Measurements from ENCODE around the gene ANXA2.
A peak's percentile ranks its signal among the peaks of the same experiment; 100 is the strongest.

The ANXA2 gene

DNA sequence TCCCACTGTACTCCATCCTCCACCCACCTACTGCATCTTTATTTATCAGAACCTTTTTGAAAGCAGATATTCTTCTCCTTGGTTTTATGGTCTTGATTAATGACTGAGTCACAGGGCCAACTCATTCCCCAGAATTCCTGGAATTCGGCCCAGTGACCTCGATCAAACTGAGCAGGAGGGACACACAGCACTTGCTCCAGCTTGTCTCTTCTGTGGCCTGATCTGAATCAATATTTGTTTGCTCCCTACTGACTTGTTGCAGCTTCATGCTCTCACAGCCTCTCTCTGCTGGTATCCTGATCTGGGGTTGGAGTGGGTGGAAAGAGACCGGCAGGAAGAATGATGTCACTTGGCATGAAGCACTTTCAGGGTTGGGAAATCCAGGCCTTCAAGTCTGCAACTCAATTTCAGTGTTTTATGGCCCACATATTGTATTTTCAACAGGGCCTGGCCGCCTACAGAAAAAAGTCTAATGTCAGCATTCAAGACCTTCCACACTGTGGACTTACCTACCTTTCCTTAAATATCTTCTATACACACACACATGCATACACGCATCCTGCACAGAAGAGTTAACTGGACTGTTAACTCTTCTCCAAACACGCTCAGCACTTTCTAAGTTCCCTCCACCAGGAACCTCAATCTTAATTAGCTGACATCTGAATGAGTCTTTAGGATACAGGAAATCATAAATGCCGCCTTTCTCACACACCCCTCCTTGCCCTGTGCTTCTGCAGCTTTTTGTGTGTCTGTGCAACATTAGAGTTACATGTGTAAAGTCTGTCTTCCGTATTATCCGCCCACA lies 4.6 kb downstream of the ANXA2 start:
- TF ChIP-seq, protein P1, sequence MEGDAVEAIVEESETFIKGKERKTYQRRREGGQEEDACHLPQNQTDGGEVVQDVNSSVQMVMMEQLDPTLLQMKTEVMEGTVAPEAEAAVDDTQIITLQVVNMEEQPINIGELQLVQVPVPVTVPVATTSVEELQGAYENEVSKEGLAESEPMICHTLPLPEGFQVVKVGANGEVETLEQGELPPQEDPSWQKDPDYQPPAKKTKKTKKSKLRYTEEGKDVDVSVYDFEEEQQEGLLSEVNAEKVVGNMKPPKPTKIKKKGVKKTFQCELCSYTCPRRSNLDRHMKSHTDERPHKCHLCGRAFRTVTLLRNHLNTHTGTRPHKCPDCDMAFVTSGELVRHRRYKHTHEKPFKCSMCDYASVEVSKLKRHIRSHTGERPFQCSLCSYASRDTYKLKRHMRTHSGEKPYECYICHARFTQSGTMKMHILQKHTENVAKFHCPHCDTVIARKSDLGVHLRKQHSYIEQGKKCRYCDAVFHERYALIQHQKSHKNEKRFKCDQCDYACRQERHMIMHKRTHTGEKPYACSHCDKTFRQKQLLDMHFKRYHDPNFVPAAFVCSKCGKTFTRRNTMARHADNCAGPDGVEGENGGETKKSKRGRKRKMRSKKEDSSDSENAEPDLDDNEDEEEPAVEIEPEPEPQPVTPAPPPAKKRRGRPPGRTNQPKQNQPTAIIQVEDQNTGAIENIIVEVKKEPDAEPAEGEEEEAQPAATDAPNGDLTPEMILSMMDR (IDR thresholded peaks at IDR 0.05; ENCODE audit: extremely low read depth, missing control alignments) = no peak
- no peak for DNase-seq (ENCODE audit: low spot score)

DNA sequence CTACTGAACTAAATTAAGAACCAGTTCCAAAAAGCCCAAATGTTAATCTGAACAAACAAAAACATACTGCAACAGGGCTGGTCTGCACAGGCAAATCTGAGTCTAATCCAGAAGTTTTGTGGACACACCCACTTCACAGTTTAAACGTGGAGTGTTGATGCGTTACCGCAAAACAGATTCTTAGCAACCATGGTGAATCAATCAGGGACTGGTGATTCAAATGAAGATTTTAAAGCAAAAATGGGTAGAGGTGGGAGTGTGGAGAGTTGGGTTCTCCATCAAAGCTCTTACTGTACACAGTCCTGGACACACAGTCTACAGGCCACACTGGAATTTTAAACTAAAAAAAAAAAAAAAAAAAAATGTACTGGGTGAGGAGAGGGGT lies 5.2 kb downstream of the ANXA2 start:
- TF ChIP-seq, protein P1 (IDR thresholded peaks at IDR 0.05; ENCODE audit: extremely low read depth, missing control alignments) = no peak
- DNase-seq (ENCODE audit: low spot score) = peak; percentile 28

DNA sequence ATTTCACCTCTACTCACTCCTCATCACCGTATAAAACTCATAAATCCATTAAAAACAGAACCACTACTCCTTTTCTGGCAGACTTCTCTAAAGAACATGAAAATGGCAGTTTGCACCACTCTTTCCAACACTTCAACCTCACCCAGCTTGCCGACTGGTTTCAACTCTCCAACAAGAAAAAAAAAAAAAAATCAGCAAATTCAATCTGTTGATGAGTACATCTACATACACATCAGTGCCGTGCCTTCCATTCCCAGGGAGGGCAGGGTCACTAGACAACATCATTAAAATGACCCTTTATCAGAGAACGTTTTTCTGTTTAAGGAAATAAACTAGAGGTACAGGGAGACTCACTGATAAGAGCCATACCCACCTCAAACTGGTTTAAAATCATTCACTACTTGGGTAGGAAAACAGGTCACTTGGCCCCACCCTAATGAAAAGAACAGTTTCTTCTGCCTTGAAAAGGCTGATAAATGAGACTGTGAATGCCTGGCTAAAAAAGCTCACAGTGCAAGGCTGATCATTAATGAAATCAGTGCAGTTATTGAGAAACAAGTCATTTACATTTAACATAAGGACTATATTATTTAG lies 6.0 kb downstream of the ANXA2 start:
- no peak for DNase-seq (ENCODE audit: low spot score)
- TF ChIP-seq, protein P1 (IDR thresholded peaks at IDR 0.05; ENCODE audit: extremely low read depth, missing control alignments) = no peak

DNA sequence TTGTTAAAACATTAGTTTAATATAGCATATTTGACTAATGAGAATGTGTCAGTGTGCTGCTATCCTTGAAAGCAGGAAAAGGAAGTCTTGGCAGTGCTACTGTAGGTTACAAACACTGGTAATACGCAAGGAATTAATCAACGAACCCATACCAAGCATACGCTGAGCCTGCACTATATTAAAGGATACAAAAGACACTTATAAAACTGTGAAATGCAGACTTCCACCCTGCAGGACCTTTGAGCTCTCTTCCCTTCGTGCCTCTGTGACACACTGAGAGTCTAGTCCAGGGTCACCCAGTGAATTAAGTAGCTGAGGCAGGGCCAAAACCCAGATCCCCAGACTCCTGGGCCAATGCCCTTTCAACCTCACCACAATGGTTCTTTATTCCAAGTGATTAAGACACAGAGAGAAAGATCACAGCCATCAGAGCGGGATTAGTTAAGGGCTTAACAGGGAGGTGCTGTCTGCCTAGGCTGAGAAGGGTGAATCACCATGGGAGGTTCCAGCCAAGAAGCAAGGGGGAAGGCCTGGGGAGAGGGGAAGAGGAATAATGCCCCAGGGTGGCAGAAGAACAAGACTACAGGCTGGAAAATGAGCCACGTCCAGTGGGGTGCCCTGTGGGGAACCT lies 6.8 kb downstream of the ANXA2 start:
- DNase-seq (ENCODE audit: low spot score) = no peak
- TF ChIP-seq, protein P1 (IDR thresholded peaks at IDR 0.05; ENCODE audit: extremely low read depth, missing control alignments) = no peak

DNA sequence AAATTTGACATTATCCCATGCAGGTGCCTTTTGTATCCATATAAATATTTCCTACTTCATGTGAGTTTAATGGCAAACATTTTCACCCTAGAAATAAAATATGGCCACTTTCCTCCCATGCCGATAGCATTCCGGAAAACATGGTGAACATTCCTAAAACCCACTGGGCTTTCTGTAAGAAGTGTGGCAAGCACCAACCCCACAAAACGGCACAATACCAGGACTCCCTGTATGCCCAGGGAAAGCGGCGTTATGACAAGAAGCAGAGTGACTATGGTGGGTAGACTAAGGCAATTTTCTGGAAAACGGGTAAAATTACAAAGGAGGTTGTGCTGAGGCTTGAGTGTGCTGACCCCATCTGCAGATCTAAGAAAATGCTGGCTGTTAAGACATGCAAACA lies 7.6 kb downstream of the ANXA2 start:
- TF ChIP-seq, protein P1 (IDR thresholded peaks at IDR 0.05; ENCODE audit: extremely low read depth, missing control alignments) = no peak
- no peak for DNase-seq (ENCODE audit: low spot score)

DNA sequence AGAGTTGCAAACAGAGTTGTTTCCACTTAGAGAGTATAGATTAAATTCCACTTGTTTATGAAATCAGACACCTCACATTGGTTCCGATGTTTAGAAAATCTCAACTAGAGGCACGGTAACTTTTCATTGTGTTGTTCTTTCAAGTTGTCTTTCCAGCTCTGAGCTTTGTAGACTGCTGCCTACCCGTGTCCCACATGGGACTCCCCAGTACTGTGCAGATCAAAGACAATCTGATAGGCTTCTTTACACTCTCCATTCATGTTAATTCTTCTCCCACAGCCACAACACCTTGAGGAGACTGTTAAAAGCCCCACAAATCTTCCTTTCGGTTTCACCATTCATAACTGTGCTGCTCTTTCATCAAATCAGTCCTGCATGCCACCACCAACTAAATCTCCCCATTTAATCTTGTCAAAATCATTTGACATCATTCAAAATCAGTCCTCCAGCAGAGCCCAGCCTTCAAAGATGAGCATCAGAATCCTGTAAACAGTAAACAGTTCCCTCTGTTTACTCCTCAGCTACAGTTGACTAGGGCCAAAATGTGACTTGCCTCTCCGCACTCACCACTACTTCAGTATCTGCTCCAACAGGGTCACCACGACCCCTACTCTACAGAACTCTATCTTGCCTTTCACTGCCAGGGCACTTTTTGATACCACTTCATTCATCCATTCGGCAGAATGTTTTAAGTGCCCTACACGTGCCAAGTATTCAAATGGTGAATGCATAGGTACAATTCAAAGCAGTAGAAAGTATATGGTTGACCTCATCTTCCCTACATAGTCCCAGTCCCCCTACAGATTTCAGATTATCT lies 8.3 kb downstream of the ANXA2 start:
- TF ChIP-seq, protein P1 (IDR thresholded peaks at IDR 0.05; ENCODE audit: extremely low read depth, missing control alignments) = no peak
- DNase-seq (ENCODE audit: low spot score) = peak; percentile 66

Data from GM20000 (cell line).